Transverse colon (tissue), 3 donors: Measurements from ENCODE around the gene SLC16A1.

Source experiments
- EP300 ChIP-seq: sonication (generic); formaldehyde crosslinking; IDR thresholded peaks from one replicate; pipeline ENCODE4 v1.6.1; 2017; ENCODE audit warnings: antibody characterized with exemption, low read depth
- TF ChIP-seq, protein P1 (sequence below), 5 experiments: fragments of 200-600 bp in 3 of 5; fragments of 450-650 bp in 2 of 5; sonication (generic) in 3 of 5; IDR thresholded peaks; 1 replicate in 2 of 5; 2 replicates in 3 of 5; pipeline ENCODE4 v1.5.1; 2016 to 2017; ENCODE audit warnings: antibody characterized with exemption in 5 of 5, inconsistent platforms in 3 of 5, mild to moderate bottlenecking in 2 of 5, moderate library complexity in 1 of 5

DNA sequence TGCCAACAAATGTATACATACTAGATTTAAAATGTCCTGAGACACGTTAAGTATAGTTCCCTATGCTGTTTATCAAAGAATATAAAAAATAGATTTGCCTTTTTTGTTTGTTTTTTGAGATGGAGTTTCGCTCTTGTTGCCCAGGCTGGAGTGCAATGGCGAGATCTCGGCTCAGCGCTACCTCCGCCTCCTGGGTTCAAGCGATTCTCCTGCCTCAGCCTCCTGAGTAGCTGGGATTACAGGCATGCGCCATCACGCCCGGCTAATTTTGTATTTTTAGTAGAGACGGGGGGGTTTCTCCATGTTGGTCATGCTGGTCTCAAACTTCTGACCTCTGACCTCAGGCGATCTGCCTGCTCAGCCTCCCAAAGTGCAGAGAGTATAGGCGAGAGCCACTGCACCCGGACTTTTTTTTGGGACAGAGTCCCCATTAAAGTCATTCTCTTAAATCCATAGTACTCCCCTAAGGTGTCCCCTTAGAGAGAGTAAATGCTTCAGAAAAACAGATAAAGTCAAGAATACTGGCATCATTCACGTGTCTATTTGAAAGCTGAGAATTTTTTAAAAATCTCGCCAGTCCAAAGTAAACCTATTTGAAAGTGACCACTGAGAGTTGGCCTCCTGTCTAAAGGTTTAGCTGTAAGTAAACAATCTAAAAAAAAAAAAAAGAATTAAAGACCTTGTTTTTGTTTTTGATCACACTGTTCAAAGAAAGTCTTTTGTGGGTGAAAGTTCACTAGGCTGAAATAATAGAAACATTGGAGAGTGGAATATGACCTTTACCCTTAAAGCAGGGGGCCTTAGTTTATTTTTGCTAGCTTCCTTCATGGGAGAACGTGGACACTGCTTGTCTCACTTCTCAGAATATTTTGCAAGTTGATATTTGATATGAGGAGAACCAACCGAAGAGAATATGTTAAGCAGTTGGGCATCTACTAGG, 48.0 kb upstream of the SLC16A1 start:
- TF ChIP-seq, protein P1, sequence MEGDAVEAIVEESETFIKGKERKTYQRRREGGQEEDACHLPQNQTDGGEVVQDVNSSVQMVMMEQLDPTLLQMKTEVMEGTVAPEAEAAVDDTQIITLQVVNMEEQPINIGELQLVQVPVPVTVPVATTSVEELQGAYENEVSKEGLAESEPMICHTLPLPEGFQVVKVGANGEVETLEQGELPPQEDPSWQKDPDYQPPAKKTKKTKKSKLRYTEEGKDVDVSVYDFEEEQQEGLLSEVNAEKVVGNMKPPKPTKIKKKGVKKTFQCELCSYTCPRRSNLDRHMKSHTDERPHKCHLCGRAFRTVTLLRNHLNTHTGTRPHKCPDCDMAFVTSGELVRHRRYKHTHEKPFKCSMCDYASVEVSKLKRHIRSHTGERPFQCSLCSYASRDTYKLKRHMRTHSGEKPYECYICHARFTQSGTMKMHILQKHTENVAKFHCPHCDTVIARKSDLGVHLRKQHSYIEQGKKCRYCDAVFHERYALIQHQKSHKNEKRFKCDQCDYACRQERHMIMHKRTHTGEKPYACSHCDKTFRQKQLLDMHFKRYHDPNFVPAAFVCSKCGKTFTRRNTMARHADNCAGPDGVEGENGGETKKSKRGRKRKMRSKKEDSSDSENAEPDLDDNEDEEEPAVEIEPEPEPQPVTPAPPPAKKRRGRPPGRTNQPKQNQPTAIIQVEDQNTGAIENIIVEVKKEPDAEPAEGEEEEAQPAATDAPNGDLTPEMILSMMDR (IDR thresholded peaks at IDR 0.05), result no peak
- no peak for TF ChIP-seq EP300
